HEK293 (cell line): Measurements from ENCODE around the gene PTPRN2.

Source experiments
- GFI1B ChIP-seq: fragments of 450-650 bp; formaldehyde crosslinking; IDR thresholded peaks from 2 replicates; pipeline ENCODE4 v1.5.1; 2016; ENCODE audit warnings: missing biosample characterization, missing genetic modification characterization
- ZNF398 ChIP-seq: fragments of 450-650 bp; formaldehyde crosslinking; IDR thresholded peaks from 2 replicates; pipeline ENCODE4 v1.5.1; 2017; ENCODE audit warnings: missing biosample characterization, missing genetic modification characterization

- TF ChIP-seq GFI1B (tag by site-specific recombination) = no peak
- no peak for TF ChIP-seq ZNF398 (tag by site-specific recombination)
These were observed 732.6 kb downstream of the PTPRN2 start for GRCh38 chr7:157855016-157855415.
